Hepatocyte (in vitro differentiated cells): ENCODE data around the gene PAQR5. TPM values are rescaled to one million over a fixed set of nuclear protein-coding genes. Genes with fewer than 3 reads are reported as not detected.

Source experiments
- DNase-seq: peaks from one replicate; pipeline ENCODE4 v3.0.0-alpha.2; 2016; ENCODE audit warnings: low spot score
- H2AFZ ChIP-seq: fragments of 200-600 bp; sonication (generic); 2 replicates; pipeline ENCODE4 v1.6.0; 2016; ENCODE audit warnings: antibody characterized with exemption, mild to moderate bottlenecking
- H3K27ac ChIP-seq: fragments of 200-600 bp; sonication (generic); 2 replicates; pipeline ENCODE4 v1.5.1; 2016; ENCODE audit warnings: mild to moderate bottlenecking
- H3K27me3 ChIP-seq: fragments of 200-600 bp; sonication (generic); 2 replicates; pipeline ENCODE4 v1.6.1; 2016
- H3K36me3 ChIP-seq: fragments of 200-600 bp; sonication (generic); replicated peaks from 2 replicates; pipeline ENCODE4 v1.5.1; 2016; ENCODE audit warnings: low read depth; ENCODE audit not compliant: insufficient read depth
- H3K4me1 ChIP-seq: fragments of 200-600 bp; sonication (generic); 2 replicates; pipeline ENCODE4 v1.5.1; 2016; ENCODE audit warnings: mild to moderate bottlenecking, moderate library complexity; ENCODE audit not compliant: insufficient read depth
- H3K4me2 ChIP-seq: fragments of 200-600 bp; sonication (generic); 2 replicates; pipeline ENCODE4 v1.6.0; 2016
- H3K4me3 ChIP-seq: fragments of 200-600 bp; sonication (generic); 2 replicates; pipeline ENCODE4 v1.5.1; 2016; ENCODE audit warnings: mild to moderate bottlenecking
- H3K79me2 ChIP-seq: fragments of 200-600 bp; sonication (generic); 2 replicates; pipeline ENCODE4 v1.6.0; 2017; ENCODE audit warnings: mild to moderate bottlenecking
- H3K9me2 ChIP-seq: fragments of 200-600 bp; sonication (generic); replicated peaks from 2 replicates; pipeline ENCODE4 v1.6.0; 2017; ENCODE audit warnings: mild to moderate bottlenecking; ENCODE audit not compliant: insufficient read depth
- H3K9me3 ChIP-seq: fragments of 200-600 bp; sonication (generic); 2 replicates; pipeline ENCODE4 v1.5.1; 2016; ENCODE audit warnings: low read depth, mild to moderate bottlenecking
- H4K20me1 ChIP-seq: fragments of 200-600 bp; sonication (generic); 2 replicates; pipeline ENCODE4 v1.6.0; 2016; ENCODE audit warnings: mild to moderate bottlenecking; ENCODE audit not compliant: insufficient read depth, poor library complexity, severe bottlenecking
- CTCF ChIP-seq: fragments of 200-600 bp; sonication (generic); IDR thresholded peaks from 2 replicates; pipeline ENCODE4 v1.5.1; 2016; ENCODE audit warnings: antibody characterized with exemption, mild to moderate bottlenecking; ENCODE audit not compliant: poor library complexity
- EZH2 ChIP-seq: fragments of 200-600 bp; sonication (generic); IDR thresholded peaks from 2 replicates; pipeline ENCODE4 v1.6.1; 2016; ENCODE audit warnings: antibody characterized with exemption, mild to moderate bottlenecking, borderline replicate concordance
- EZH2phosphoT487 ChIP-seq: fragments of 200-600 bp; sonication (generic); IDR thresholded peaks from one replicate; pipeline ENCODE4 v1.6.1; 2018; ENCODE audit warnings: antibody characterized with exemption, mild to moderate bottlenecking, low read depth, moderate library complexity; ENCODE audit not compliant: unreplicated experiment, severe bottlenecking
- WGBS: methylation state at CpG from one replicate; pipeline ENCODE4 v1.1.6; 2016; ENCODE audit warnings: low lambda C conversion rate; ENCODE audit errors: missing lambda C conversion rate; 5-methylcytosine and 5-hydroxymethylcytosine counted together
- polyA plus RNA-seq: library from polyadenylated mRNA; unstranded; fragments of >200 nt; fragmentation: Nextera tagmentation; extraction: Ambion mirVana; gene quantifications from 2 replicates; pipeline ENCODE4 v1.2.1, GENCODE V29; 2016
- total RNA-seq: library from RNA; depleted of rRNA; stranded (reverse); fragments of >200 nt; gene quantifications from 2 replicates; pipeline ENCODE4 v1.2.3, GENCODE V29; 2014

The PAQR5 gene
- total and polyA plus RNA-seq, 2 experiments from 2014 or later: 2.1 to 2.8 TPM

GRCh38 chr15:69385831-69386230 lies 87.1 kb downstream of the PAQR5 start:
- Histone ChIP-seq H4K20me1 (no peaks in the 10 kb centered on the region), H3K27ac (no peak overlapping the region), H3K79me2 (no peaks in the 10 kb centered on the region), H3K9me2 (no peaks in the 10 kb centered on the region), H3K36me3 (no peaks in the 10 kb centered on the region), H3K4me1 (no peaks in the 10 kb centered on the region), H3K27me3 (no peaks in the 10 kb centered on the region), H3K9me3 (no peaks in the 10 kb centered on the region), H2AFZ (no peak overlapping the region), H3K4me3 (no peak overlapping the region), H3K4me2 (no peak overlapping the region)
- no peak for DNase-seq
- WGBS: 95% methylated on average over 2 of the region's 2 CpGs
- no peak for TF ChIP-seq EZH2
- no peak for TF ChIP-seq EZH2phosphoT487
- no peak for TF ChIP-seq CTCF

GRCh38 chr15:69386284-69386683 lies 87.6 kb downstream of the PAQR5 start:
- H3K4me3 ChIP-seq: no peak overlapping the region
- H2AFZ ChIP-seq: no peak overlapping the region
- H3K9me3 ChIP-seq: no peaks in the 10 kb centered on the region
- WGBS: 75% methylated on average over 5 of the region's 7 CpGs
- DNase-seq: no peak
- H3K27me3 ChIP-seq: no peaks in the 10 kb centered on the region
- no peaks in the 10 kb centered on the region for H3K36me3 ChIP-seq
- H4K20me1 ChIP-seq: no peaks in the 10 kb centered on the region
- TF ChIP-seq CTCF (no peak), EZH2phosphoT487 (no peak), EZH2 (no peak)
- H3K27ac ChIP-seq: no peak overlapping the region
- no peaks in the 10 kb centered on the region for H3K4me1 ChIP-seq
- H3K4me2 ChIP-seq: no peak overlapping the region
- no peaks in the 10 kb centered on the region for H3K9me2 ChIP-seq
- no peaks in the 10 kb centered on the region for H3K79me2 ChIP-seq

GRCh38 chr15:69388260-69388705 lies 89.6 kb downstream of the PAQR5 start:
- no peaks in the 10 kb centered on the region for H3K9me2 ChIP-seq
- no peaks in the 10 kb centered on the region for H4K20me1 ChIP-seq
- no peak overlapping the region for H2AFZ ChIP-seq
- H3K9me3 ChIP-seq: no peaks in the 10 kb centered on the region
- H3K4me2 ChIP-seq: no peak overlapping the region
- H3K4me1 ChIP-seq: no peaks in the 10 kb centered on the region
- no peaks in the 10 kb centered on the region for H3K79me2 ChIP-seq
- DNase-seq: no peak
- H3K36me3 ChIP-seq: no peaks in the 10 kb centered on the region
- 72% methylated on average over 6 of the region's 6 CpGs for WGBS
- no peak overlapping the region for H3K27ac ChIP-seq
- no peak overlapping the region for H3K4me3 ChIP-seq
- TF ChIP-seq EZH2: no peak
- TF ChIP-seq EZH2phosphoT487: no peak
- no peak for TF ChIP-seq CTCF
- H3K27me3 ChIP-seq: no peaks in the 10 kb centered on the region

- H3K4me2 ChIP-seq: no peak overlapping the region
- no peaks in the 10 kb centered on the region for H3K27me3 ChIP-seq
- no peaks in the 10 kb centered on the region for H3K9me2 ChIP-seq
- 94% methylated on average over 7 of the region's 7 CpGs for WGBS
- no peaks in the 10 kb centered on the region for H4K20me1 ChIP-seq
- H3K27ac ChIP-seq: no peak overlapping the region
- no peak overlapping the region for H3K4me3 ChIP-seq
- no peak for DNase-seq
- peaks cover 4% of the 10 kb centered on the region for H3K4me1 ChIP-seq
- no peaks in the 10 kb centered on the region for H3K9me3 ChIP-seq
- no peaks in the 10 kb centered on the region for H3K36me3 ChIP-seq
- TF ChIP-seq EZH2phosphoT487 (no peak), EZH2 (no peak)
- no peak overlapping the region for H2AFZ ChIP-seq
- no peaks in the 10 kb centered on the region for H3K79me2 ChIP-seq
These were observed 90.7 kb downstream of the PAQR5 start for GRCh38 chr15:69389426-69389825.
